HG03460 (cell line): Measurements from ENCODE around the gene C17orf50.

Experiments
- ATAC-seq: cut with Tn5 transposase; IDR thresholded peaks from one replicate; pipeline ENCODE4 v1.9.1; 2021; ENCODE audit not compliant: unreplicated experiment

C17orf50 gene

GRCh38 chr17:35760587-35760986, at the start of gene C17orf50:
C17orf50 (plus strand) TSS chr17:35760887; CDS start chr17:35760942, 55 bp downstream.
- ATAC-seq = no peak

DNA sequence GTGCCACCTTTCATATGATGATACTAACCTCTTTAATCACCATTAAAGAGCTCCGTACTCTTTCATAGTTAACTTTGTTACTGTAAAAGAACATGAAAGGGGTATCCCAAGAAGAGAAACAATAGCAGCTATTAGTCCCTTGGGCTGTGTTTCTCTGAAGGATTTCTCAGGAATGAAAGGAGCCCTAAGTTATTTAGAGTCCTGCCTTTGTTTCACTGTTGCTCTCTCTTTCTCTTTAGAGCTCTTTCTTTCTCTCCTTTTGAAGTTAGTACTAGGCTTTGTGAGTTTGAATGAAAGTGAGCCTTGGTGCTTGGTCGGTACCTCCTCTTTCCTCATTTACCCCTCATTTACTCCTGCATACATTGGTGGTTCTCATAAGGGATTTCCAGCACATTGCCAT, 49.7 kb upstream of the C17orf50 start:
- ATAC-seq = no peak

- no peak for ATAC-seq
Measured at GRCh38 chr17:35713069-35713728, 47.5 kb upstream of the C17orf50 start.

- no peak for ATAC-seq
Measured at GRCh38 chr17:35714988-35715387, 45.7 kb upstream of the C17orf50 start.

- no peak for ATAC-seq
Measured at GRCh38 chr17:35715416-35715815, 45.3 kb upstream of the C17orf50 start.

DNA sequence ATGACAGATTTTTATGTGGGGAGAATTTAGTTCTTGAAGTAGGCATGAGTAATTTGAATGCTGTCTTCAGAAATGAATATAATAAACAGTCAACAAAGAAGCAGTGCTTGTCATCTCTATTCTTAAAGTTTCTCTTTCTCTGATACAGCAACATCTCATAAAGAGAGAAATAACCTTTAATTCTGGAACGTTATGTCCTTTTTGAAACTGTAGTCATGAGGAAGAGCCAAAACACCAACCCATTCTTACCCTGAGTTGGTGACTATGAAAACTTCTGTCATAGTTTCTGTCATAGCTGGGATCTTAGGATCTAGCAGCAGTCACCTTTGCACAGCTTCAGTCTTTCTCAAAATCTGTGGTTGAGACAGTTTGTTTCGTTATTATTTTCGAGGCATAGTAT, 44.5 kb upstream of the C17orf50 start:
- no peak for ATAC-seq

GRCh38 chr17:35716897-35717465, 43.7 kb upstream of the C17orf50 start:
- ATAC-seq = no peak

DNA sequence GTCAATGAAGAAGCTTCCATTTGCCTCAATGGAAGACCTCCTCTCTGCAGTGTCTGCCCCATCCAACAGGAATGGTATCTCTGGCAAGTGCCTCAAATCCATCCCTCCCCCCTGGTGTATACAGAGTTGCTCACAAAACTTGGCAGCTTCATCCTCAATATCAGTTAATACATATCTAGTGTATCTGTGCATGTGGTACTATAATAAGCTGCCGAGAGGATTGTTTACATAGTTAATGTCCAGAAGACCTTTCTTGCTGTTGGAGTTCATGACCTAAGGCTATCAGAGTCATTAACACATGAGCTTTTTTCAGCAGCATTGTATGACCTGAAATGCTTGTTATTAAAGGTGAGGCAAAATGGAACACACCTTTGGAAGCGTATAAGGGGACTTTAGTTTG, 43.2 kb upstream of the C17orf50 start:
- ATAC-seq = no peak

DNA sequence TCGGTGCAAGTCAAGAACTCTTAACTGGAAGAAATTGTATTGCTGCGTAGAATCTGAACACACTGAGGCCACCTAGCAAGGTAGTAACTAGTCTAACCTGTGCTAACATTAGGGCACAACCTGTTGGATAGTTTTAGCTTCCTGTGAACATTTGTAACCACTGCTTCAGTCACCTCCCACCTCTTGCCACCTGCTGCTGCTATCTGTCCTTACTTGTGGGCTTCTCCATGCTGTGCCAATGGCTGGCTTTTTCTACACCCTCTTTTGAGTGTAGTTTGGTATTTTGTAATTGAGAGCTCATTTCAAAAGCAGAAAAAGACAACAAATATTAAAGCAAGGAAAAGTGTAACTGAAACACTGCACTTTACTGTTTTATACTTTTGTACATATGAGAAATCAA, 37.0 kb upstream of the C17orf50 start:
- no peak for ATAC-seq

GRCh38 chr17:35725058-35725457, 35.6 kb upstream of the C17orf50 start:
- ATAC-seq = no peak

DNA sequence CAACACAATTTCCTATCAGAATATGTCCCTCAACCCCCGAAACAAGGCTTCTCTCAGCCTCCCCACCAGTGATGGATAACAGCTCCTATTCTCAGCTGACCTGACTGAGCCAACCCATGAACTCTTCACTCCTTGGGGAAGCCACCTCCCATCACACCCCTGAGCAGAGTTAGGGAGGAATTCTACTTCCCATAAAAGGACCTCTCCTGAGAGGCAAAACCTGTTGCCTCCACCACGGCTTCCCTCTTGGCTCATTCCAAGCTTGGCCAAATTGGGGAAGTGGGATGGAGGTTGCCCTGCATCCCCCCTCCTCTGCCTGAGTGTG, 34.9 kb upstream of the C17orf50 start:
- no peak for ATAC-seq

GRCh38 chr17:35726127-35726952, 34.3 kb upstream of the C17orf50 start:
- no peak for ATAC-seq

DNA sequence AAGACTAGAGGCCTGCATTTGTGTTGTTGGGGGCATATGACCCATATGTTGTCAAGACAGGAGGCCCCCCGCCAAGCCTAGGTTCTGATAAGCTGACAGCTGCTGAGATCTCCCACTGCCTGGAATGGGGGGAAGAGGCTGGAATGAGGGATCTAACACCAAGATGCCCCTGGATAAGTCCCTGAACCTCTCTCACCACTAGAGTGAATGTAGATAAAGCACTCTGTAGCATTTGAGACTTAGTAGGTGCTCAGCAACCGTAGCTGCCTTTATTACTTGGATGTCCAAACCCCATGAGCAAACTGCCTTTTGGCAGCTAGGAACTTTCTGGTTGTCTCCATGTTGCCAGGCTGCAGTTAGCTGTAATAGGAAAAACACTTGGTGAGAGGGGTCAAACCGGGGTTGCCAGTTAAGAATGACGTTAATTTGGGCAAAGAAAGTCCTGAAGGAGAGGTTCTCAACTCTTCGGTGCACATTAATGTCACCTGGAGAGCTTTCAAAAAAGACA, 33.7 kb upstream of the C17orf50 start:
- ATAC-seq = no peak

GRCh38 chr17:35727635-35728034, 33.1 kb upstream of the C17orf50 start:
- no peak for ATAC-seq

DNA sequence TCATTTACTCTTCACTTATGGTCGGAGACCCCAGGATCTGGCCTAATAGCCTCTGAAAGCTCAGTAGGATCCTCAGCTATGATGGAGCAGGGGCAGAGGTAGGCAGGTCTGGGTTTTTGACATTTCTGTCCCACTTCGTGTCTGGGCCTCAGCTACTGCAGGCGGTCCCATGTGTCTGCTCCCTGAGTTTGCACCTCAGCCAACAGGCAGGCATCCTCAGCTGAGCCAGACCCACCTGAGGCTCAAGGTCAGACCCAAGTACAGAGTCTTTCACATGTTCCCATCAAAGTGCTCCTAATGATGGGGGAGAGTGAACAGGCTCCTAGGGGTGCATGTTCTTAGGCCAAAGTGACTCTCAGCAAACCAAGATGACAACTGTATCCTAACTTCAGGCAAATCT, 32.1 kb upstream of the C17orf50 start:
- no peak for ATAC-seq

DNA sequence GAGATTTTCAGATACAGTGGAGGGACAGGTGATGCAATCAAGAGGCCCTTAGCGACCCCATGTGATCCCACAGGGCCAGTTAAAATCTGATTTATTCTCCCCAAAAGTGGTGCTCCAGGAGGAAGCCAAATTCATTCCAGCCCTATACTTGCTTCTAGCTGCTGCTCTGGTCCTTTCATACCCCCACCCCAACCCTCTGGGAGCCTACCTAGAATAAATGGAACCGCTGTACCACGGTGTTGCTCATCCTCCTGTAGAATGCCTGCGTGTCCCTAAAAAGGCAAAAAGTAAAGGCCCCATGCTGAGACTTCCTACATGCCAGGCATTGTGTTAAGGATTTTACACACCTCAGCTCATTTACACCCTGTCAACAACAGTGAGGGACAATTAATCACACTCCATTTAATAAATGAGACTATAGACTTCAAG, 31.3 kb upstream of the C17orf50 start:
- ATAC-seq = no peak

DNA sequence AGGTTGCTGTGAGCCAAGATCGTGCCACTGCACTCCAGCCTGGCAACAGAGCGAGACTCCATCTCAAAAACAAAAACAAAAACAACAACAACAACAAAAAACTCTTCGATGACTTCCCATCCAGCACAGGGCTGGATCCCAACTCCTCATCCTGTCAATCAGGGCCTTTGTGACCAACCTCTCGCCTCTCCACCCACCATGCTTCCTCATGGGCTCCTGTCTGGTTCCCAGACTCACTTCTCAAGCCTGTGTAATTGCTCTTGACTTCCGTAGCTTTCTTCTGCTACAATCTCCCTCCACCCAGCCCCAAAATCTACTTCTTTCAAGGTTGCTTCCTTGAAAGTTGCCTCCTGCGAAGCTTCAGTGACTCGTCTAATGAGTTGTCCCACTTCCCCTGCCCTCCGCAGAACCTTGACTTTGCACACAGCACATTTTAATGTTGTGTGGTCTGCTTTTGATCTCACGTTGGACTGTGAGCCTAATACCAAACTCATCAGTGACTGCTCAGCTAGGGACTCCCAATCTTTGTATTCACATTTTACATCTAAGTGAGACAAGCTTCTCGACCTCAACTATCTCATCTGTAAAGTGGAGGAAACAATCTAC, 30.2 kb upstream of the C17orf50 start:
- ATAC-seq = no peak

- ATAC-seq = no peak
Measured at GRCh38 chr17:35731239-35731916, 29.3 kb upstream of the C17orf50 start, which contains the start of gene RASL10B. RASL10B (plus strand) TSS chr17:35731639; CDS start chr17:35735185, 3,546 bp downstream.

- no peak for ATAC-seq
Measured at GRCh38 chr17:35731917-35732805, 28.5 kb upstream of the C17orf50 start.

DNA sequence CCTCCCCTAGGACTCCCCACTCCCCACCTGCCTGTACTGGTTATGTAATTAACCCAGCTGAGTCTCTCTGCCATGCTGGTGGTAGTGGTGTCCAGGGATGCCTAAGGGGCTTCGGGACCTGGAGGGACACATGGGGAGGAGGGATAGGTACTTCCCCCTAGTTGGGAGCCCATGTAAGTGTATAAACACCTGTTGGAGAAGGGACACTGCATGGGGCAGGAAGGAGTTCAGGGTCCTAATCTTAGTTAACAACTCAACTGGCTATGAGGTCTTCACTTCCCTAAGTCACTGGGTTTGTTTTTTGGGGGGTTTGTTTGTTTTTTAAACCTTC, 27.9 kb upstream of the C17orf50 start:
- no peak for ATAC-seq
